Measurements from ENCODE around the gene ELP4. TPM values are rescaled to one million over a fixed set of nuclear protein-coding genes. Genes with fewer than 3 reads are reported as not detected.
A peak's percentile ranks its signal among the peaks of the same experiment; 100 is the strongest.

ELP4 gene
- total RNA-seq, 1 experiment from 2014 or later = 15.2 TPM

DNA sequence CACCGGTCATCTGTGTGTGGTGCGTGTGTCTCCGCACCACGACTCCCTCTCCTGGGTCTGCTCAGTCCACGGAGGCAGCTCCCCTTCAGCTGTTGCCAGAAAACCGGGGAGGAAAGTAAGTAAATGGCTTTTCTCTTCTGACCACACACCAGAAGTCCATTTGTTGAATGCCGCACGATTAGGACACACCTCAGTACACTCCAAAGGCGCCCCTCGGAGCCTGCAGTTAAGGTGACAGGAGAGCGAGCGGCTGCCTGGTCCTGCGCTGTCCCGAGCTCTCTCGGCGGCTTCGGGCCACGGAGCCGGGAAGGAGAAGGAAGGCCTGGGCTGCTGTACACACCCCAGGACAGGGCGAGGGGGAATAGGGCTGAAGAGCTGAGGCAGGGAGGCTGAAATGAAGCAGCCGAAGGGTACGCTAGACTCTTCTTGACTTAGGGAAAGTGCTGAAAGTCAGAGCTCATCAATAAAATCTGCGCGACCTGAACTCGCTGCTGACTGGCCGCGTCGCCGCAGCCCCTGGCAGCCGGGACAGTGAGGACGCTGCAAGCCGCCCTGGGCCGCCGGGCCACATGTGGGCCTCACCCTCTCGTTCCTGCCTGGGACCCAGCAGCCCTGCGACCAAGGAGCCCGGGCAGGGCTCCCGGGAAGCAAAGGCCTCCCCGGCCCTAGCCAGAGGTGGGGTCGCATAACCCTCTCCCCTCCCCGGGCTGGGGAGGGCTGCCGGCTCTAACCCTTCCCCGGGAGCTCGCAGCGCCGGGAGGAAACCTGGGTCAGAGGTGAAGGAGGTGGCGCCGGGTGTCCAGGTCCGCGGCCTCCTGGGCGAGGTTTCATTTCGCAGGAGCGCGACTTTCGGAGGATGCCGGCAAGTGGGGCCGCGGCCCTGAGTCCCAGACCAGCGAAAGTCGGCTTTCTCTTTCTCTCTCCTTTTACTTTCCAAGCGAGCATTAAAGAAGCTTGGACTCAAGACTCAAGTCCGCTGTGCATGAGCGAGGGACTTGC lies 303.1 kb downstream of the ELP4 start:
- Mint-ChIP-seq H3K4me1 (peaks cover 33 to 70% of the 10 kb centered on the region in 2 experiments), H3K27me3 (ENCODE audit: low read depth) (peaks cover 99% of the 10 kb centered on the region), H3K36me3 (ENCODE audit: insufficient read depth in 1 of 3, low read depth in 3 of 3) (no peaks in the 10 kb centered on the region; a peak in 1 of 7 replicates), H3K9me3 (peaks cover 0 to 3% of the 10 kb centered on the region in 2 experiments; a peak in 4 of 5 replicates), H3K4me3 (peak overlapping the region; percentile 30 to 86), H3K27ac (no peak overlapping the region)
- H3T11ph ChIP-seq (ENCODE audit: low read length) = no peak overlapping the region
- no peaks in the 10 kb centered on the region for H3K79me1 ChIP-seq (ENCODE audit: insufficient read depth, low read depth, low read length, poor library complexity, severe bottlenecking)
- H2BK120ac ChIP-seq (ENCODE audit: low read depth, low read length, poor library complexity, severe bottlenecking) = no peak overlapping the region
- H4K8ac ChIP-seq (replicated peaks; ENCODE audit: insufficient read length, low read depth, low read length) = no peak overlapping the region
- H3K56ac ChIP-seq (ENCODE audit: insufficient read length, low read depth, low read length) = no peak overlapping the region
- H3K79me2 ChIP-seq (ENCODE audit: insufficient read depth, low read length) = no peaks in the 10 kb centered on the region
- no peak overlapping the region for H2AFZ ChIP-seq (ENCODE audit: low read length)
- no peak overlapping the region for H2BK5ac ChIP-seq (ENCODE audit: insufficient read length, low read length)
- H2BK20ac ChIP-seq (ENCODE audit: low read depth, low read length, poor library complexity, severe bottlenecking) = no peak overlapping the region
- H4K20me1 ChIP-seq (ENCODE audit: control insufficient read depth, insufficient read depth, insufficient read length) = peaks cover 3% of the 10 kb centered on the region
- no peaks in the 10 kb centered on the region for H3K4me1 ChIP-seq (ENCODE audit: insufficient read depth, low read length)
- H2AK5ac ChIP-seq (ENCODE audit: insufficient read length, low read length) = no peak overlapping the region
- peaks cover 91% of the 10 kb centered on the region for H3K27me3 ChIP-seq (ENCODE audit: insufficient read depth, low read length)
- no CpG with 5 or more reads among the region's 63 CpGs for WGBS (ENCODE audit: extremely low coverage, insufficient read length, low lambda C conversion rate)
- no peak overlapping the region for H3K9ac ChIP-seq (ENCODE audit: extremely low read depth, insufficient read length, low read length)
- H3K9me3 ChIP-seq (ENCODE audit: control insufficient read depth, low read depth, low read length) = no peaks in the 10 kb centered on the region
- TF ChIP-seq, protein P1, sequence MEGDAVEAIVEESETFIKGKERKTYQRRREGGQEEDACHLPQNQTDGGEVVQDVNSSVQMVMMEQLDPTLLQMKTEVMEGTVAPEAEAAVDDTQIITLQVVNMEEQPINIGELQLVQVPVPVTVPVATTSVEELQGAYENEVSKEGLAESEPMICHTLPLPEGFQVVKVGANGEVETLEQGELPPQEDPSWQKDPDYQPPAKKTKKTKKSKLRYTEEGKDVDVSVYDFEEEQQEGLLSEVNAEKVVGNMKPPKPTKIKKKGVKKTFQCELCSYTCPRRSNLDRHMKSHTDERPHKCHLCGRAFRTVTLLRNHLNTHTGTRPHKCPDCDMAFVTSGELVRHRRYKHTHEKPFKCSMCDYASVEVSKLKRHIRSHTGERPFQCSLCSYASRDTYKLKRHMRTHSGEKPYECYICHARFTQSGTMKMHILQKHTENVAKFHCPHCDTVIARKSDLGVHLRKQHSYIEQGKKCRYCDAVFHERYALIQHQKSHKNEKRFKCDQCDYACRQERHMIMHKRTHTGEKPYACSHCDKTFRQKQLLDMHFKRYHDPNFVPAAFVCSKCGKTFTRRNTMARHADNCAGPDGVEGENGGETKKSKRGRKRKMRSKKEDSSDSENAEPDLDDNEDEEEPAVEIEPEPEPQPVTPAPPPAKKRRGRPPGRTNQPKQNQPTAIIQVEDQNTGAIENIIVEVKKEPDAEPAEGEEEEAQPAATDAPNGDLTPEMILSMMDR (conservative IDR thresholded peaks at IDR 0.05) = no peak
- H3K4me2 ChIP-seq (ENCODE audit: insufficient read depth, insufficient read length, low read length) = peak overlapping the region; percentile 94
- DNase-seq = no peak
- H2BK15ac ChIP-seq (ENCODE audit: low read depth, low read length) = no peak overlapping the region
- peaks cover 28% of the 10 kb centered on the region for H3K23me2 ChIP-seq (ENCODE audit: insufficient read length, low read depth, low read length, poor library complexity, severe bottlenecking)
- no peak overlapping the region for H3K18ac ChIP-seq (ENCODE audit: insufficient read length, low read depth, low read length)
- no peak overlapping the region for H3K4ac ChIP-seq (ENCODE audit: low read depth, low read length)
- H3K23ac ChIP-seq (ENCODE audit: insufficient read length, low read depth, low read length) = no peak overlapping the region
- no peak overlapping the region for H3K27ac ChIP-seq (ENCODE audit: insufficient read length, low read depth, low read length)
- no peak overlapping the region for H2BK12ac ChIP-seq (ENCODE audit: insufficient read length, low read depth, low read length)
- H3K14ac ChIP-seq (ENCODE audit: insufficient read depth, low read length) = no peak overlapping the region
- no peak overlapping the region for H4K91ac ChIP-seq (ENCODE audit: insufficient read length, low read depth, low read length)
- no peak overlapping the region for H4K5ac ChIP-seq (ENCODE audit: insufficient read length, low read depth, low read length)

Data from H9 (cell line).